Breast epithelium (tissue), 3 donors: ENCODE results near the gene BATF2.

ENCODE experiments used
- CTCF ChIP-seq, 3 donors: fragments of 450-650 bp; IDR thresholded peaks; one replicate each; pipeline ENCODE4 v1.5.1; 2016 to 2017; ENCODE audit warnings: antibody characterized with exemption in 3 of 3, mild to moderate bottlenecking in 3 of 3, moderate library complexity in 3 of 3
- POLR2A ChIP-seq: fragments of 450-650 bp; IDR thresholded peaks from one replicate; pipeline ENCODE4 v1.6.1; 2016; ENCODE audit warnings: antibody characterized with exemption, mild to moderate bottlenecking, moderate library complexity

GRCh38 chr11:65002706-65003105 is 5.9 kb upstream of the BATF2 start:
- no peak for TF ChIP-seq CTCF (IDR thresholded peaks at IDR 0.05)
- no peak for TF ChIP-seq POLR2A
